MM.1S (cell line): ENCODE data around the gene DLG3.

Experiments used
- DNase-seq: peaks from one replicate; pipeline ENCODE4 v3.0.0-alpha.2; 2015
- H2AFZ ChIP-seq: fragments of 300-600 bp; sonication (generic); 2 replicates; pipeline ENCODE4 v1.6.0; 2016; ENCODE audit warnings: antibody characterized with exemption, low read length
- H3F3A ChIP-seq: fragments of 300-600 bp; sonication (generic); 2 replicates; pipeline ENCODE4 v1.6.1; 2016; ENCODE audit warnings: mild to moderate bottlenecking, antibody characterized with exemption, low read length, moderate library complexity, mixed read lengths; ENCODE audit not compliant: insufficient read depth
- H3K27ac ChIP-seq: fragments of 300-600 bp; sonication (generic); 2 replicates; pipeline ENCODE4 v1.5.1; 2016; ENCODE audit warnings: mild to moderate bottlenecking, low read length
- H3K27me3 ChIP-seq: fragments of 300-600 bp; sonication (generic); replicated peaks from 2 replicates; pipeline ENCODE4 v1.6.0; 2016; ENCODE audit warnings: low read length; ENCODE audit not compliant: insufficient read depth
- H3K36me3 ChIP-seq: fragments of 300-600 bp; sonication (generic); replicated peaks from 2 replicates; pipeline ENCODE4 v1.6.1; 2016; ENCODE audit warnings: mild to moderate bottlenecking, low read length, mixed read lengths; ENCODE audit not compliant: insufficient read depth
- H3K4me1 ChIP-seq: fragments of 300-600 bp; sonication (generic); 2 replicates; pipeline ENCODE4 v1.6.1; 2016; ENCODE audit warnings: low read length, mixed read lengths
- H3K4me2 ChIP-seq: fragments of 300-600 bp; sonication (generic); 2 replicates; pipeline ENCODE4 v1.6.0; 2016; ENCODE audit warnings: low read depth, low read length
- H3K4me3 ChIP-seq: fragments of 300-600 bp; sonication (generic); 2 replicates; pipeline ENCODE4 v1.5.1; 2016; ENCODE audit warnings: low read length, mixed read lengths
- H3K79me2 ChIP-seq: fragments of 300-600 bp; sonication (generic); 2 replicates; pipeline ENCODE4 v1.6.1; 2016; ENCODE audit warnings: mixed run types, low read length, mixed read lengths
- H3K9ac ChIP-seq: fragments of 300-600 bp; sonication (generic); 2 replicates; pipeline ENCODE4 v1.6.1; 2016; ENCODE audit warnings: low read length, mixed read lengths
- H3K9me2 ChIP-seq: fragments of 300-600 bp; sonication (generic); replicated peaks from 2 replicates; pipeline ENCODE4 v1.6.1; 2016; ENCODE audit warnings: mild to moderate bottlenecking, low read length, mixed read lengths; ENCODE audit not compliant: insufficient read depth
- H3K9me3 ChIP-seq: fragments of 300-600 bp; sonication (generic); replicated peaks from 2 replicates; pipeline ENCODE4 v1.6.1; 2016; ENCODE audit warnings: mild to moderate bottlenecking, low read length, mixed read lengths; ENCODE audit not compliant: insufficient read depth
- H4K20me1 ChIP-seq: fragments of 300-600 bp; sonication (generic); 2 replicates; pipeline ENCODE4 v1.6.1; 2016; ENCODE audit warnings: mild to moderate bottlenecking, low read length, moderate library complexity, mixed read lengths; ENCODE audit not compliant: insufficient read depth
- EZH2 ChIP-seq: fragments of 300-600 bp; sonication (generic); optimal IDR thresholded peaks from 2 replicates; pipeline ENCODE3; 2017; ENCODE audit warnings: low read depth, mild to moderate bottlenecking, antibody characterized with exemption, low read length, mixed read lengths
- EZH2phosphoT487 ChIP-seq: fragments of 300-600 bp; sonication (generic); IDR thresholded peaks from 2 replicates; pipeline ENCODE4 v1.6.1; 2018; ENCODE audit warnings: antibody characterized with exemption, low read length
- TF ChIP-seq, protein P1 (sequence below): fragments of 300-600 bp; sonication (generic); IDR thresholded peaks from 2 replicates; pipeline ENCODE4 v1.5.1; 2016; ENCODE audit warnings: antibody characterized with exemption, low read length, mixed read lengths

DLG3 gene

DNA sequence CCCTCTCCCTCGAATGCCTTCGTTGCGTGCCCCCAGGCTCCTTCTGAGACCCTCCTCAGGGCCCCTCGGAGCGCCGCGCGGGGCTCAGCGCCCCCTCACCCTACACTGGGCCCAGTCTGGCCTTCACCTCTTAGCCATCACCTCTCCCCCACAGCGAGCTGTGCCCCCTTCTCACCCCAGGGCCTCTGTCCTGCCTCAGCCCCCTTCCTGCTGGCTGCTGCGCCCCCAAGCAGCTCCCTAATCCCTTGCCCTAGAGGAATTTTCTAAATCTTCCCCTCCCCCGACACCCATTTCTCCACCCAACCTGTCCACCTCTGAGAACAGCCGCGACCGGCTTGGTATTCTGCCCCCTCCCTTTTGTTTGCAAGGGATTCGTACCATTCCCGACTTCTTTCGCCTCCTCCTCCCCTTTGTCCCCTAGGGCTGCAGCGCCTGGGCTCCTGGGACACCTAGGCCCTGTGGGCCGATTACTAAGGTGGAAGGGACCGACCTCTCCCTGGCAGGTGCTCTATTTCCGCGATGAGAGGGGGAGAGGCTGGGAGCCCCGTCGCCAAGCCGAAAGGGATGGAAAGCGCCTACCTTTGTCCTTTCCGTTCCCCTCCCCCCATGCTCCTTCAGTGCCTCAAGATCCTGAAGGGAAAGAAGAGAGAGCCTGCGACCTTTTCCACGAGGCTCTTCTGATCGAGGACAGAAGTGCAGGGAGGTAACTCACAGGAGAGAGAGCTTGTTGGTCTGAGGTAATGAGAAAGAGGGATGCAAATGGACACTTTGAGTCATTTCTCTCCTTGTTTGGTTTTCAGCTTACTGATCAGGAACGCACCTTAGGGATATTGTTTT, 10.9 kb downstream of the DLG3 start:
- Histone ChIP-seq H3K9ac (peak overlapping the region; percentile 76), H3K36me3 (no peaks in the 10 kb centered on the region), H3K4me1 (peaks cover 24% of the 10 kb centered on the region), H3F3A (peaks cover 15% of the 10 kb centered on the region; the same call in 1 of the 2 replicates), H2AFZ (peak overlapping the region; percentile 67), H3K9me2 (no peaks in the 10 kb centered on the region), H3K27ac (peak overlapping the region; percentile 73; the same call in 1 of the 2 replicates), H3K4me3 (peak overlapping the region; percentile 74), H4K20me1 (no peaks in the 10 kb centered on the region), H3K9me3 (no peaks in the 10 kb centered on the region), H3K4me2 (peak overlapping the region; percentile 82), H3K27me3 (no peaks in the 10 kb centered on the region), H3K79me2 (peaks cover 19% of the 10 kb centered on the region)
- no peak for DNase-seq
- no peak for TF ChIP-seq EZH2
- TF ChIP-seq, protein P1, sequence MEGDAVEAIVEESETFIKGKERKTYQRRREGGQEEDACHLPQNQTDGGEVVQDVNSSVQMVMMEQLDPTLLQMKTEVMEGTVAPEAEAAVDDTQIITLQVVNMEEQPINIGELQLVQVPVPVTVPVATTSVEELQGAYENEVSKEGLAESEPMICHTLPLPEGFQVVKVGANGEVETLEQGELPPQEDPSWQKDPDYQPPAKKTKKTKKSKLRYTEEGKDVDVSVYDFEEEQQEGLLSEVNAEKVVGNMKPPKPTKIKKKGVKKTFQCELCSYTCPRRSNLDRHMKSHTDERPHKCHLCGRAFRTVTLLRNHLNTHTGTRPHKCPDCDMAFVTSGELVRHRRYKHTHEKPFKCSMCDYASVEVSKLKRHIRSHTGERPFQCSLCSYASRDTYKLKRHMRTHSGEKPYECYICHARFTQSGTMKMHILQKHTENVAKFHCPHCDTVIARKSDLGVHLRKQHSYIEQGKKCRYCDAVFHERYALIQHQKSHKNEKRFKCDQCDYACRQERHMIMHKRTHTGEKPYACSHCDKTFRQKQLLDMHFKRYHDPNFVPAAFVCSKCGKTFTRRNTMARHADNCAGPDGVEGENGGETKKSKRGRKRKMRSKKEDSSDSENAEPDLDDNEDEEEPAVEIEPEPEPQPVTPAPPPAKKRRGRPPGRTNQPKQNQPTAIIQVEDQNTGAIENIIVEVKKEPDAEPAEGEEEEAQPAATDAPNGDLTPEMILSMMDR = no peak
- TF ChIP-seq EZH2phosphoT487 = no peak

- H3K9me2 ChIP-seq = no peaks in the 10 kb centered on the region
- H3F3A ChIP-seq = peaks cover 15% of the 10 kb centered on the region; the same call in 1 of the 2 replicates
- H3K9me3 ChIP-seq = no peaks in the 10 kb centered on the region
- no peak for DNase-seq
- peaks cover 19% of the 10 kb centered on the region for H3K79me2 ChIP-seq
- no peaks in the 10 kb centered on the region for H3K27me3 ChIP-seq
- TF ChIP-seq EZH2 (no peak), EZH2phosphoT487 (no peak)
- TF ChIP-seq, protein P1 = no peak
- no peaks in the 10 kb centered on the region for H4K20me1 ChIP-seq
- no peak overlapping the region for H3K27ac ChIP-seq
- H2AFZ ChIP-seq = no peak overlapping the region
- H3K9ac ChIP-seq = no peak overlapping the region
- H3K4me2 ChIP-seq = peak overlapping the region; percentile 82
- peaks cover 24% of the 10 kb centered on the region for H3K4me1 ChIP-seq
- H3K36me3 ChIP-seq = no peaks in the 10 kb centered on the region
- H3K4me3 ChIP-seq = peak overlapping the region; percentile 9; the same call in 1 of the 2 replicates
Observed at GRCh38 chrX:70456256-70456655, 11.6 kb downstream of the DLG3 start.

- Histone ChIP-seq H3K9ac (no peak overlapping the region), H2AFZ (no peak overlapping the region), H3K9me3 (no peaks in the 10 kb centered on the region), H3K4me2 (no peak overlapping the region), H3K4me3 (no peak overlapping the region), H3F3A (no peaks in the 10 kb centered on the region), H3K4me1 (peaks cover 4% of the 10 kb centered on the region; the same call in 1 of the 2 replicates), H3K27me3 (no peaks in the 10 kb centered on the region), H3K27ac (no peak overlapping the region), H4K20me1 (no peaks in the 10 kb centered on the region), H3K79me2 (peaks cover 14% of the 10 kb centered on the region), H3K36me3 (no peaks in the 10 kb centered on the region), H3K9me2 (no peaks in the 10 kb centered on the region)
- TF ChIP-seq EZH2phosphoT487 (no peak), EZH2 (no peak)
- TF ChIP-seq, protein P1 = no peak
- no peak for DNase-seq
Observed at GRCh38 chrX:70461026-70461425, 16.4 kb downstream of the DLG3 start.
